Measurements from ENCODE around the gene SSR1. TPM values are rescaled to one million over a fixed set of nuclear protein-coding genes. Genes with fewer than 3 reads are reported as not detected.
"Not testable (repeated sequence)": the region's sequence is repeated elsewhere in the genome, so short reads cannot be mapped to it uniquely, and the experiment has no call there.

Gene SSR1
- total RNA-seq, 3 donors from 2014 or later (not counting 1 experiment from before 2014, with no cell fraction given): 82.8 to 97.6 (median 93.1) TPM

- no peaks in the 10 kb centered on the region for H3K27me3 Mint-ChIP-seq (ENCODE audit: low read depth in 2 of 2)
- ATAC-seq: no peak
- Histone ChIP-seq H3K4me3 (ENCODE audit: low read length) (no peak overlapping the region), H3K27ac (ENCODE audit: low read length) (no peak overlapping the region), H3K4me1 (ENCODE audit: control insufficient read depth, insufficient read depth, low read length) (peaks cover 15% of the 10 kb centered on the region), H3K9me3 (ENCODE audit: control insufficient read depth, insufficient read depth, low read length) (no peaks in the 10 kb centered on the region), H3K27me3 (ENCODE audit: control insufficient read depth, insufficient read depth, low read length) (no peaks in the 10 kb centered on the region), H3K36me3 (ENCODE audit: control insufficient read depth, insufficient read depth, low read length) (peaks cover 21% of the 10 kb centered on the region)
- DNase-seq: peak in 1 of 2 donors; percentile 16
- peaks cover 16 to 18% of the 10 kb centered on the region in 2 donors for H3K4me1 Mint-ChIP-seq
- intact Hi-C loops (cut with micrococcal nuclease): no loop called here
- no peaks in the 10 kb centered on the region for H3K9me3 Mint-ChIP-seq
- peak overlapping the region; percentile 57 to 79 for H3K27ac Mint-ChIP-seq
- peaks cover 3% of the 10 kb centered on the region for H3K36me3 Mint-ChIP-seq
- WGBS (ENCODE audit: insufficient coverage): 36% methylated on average over 10 of the region's 10 CpGs
- no peak overlapping the region for H3K4me3 Mint-ChIP-seq
- no peak for TF ChIP-seq CTCF (IDR thresholded peaks at IDR 0.05)
Observed at GRCh38 chr6:7282097-7282906, 30.7 kb downstream of the SSR1 start.

GRCh38 chr6:7276199-7276524 is 36.8 kb downstream of the SSR1 start:
- no peak overlapping the region for H3K4me3 Mint-ChIP-seq
- peaks cover 7 to 11% of the 10 kb centered on the region in 2 donors for H3K4me1 Mint-ChIP-seq
- 57% methylated on average over 7 of the region's 7 CpGs for WGBS (ENCODE audit: insufficient coverage)

GRCh38 chr6:7274525-7274924 is 38.5 kb downstream of the SSR1 start:
- not testable (repeated sequence) for H3K27me3 Mint-ChIP-seq (ENCODE audit: low read depth in 2 of 2)

More at GRCh38 chr6:7276199-7276524, 36.8 kb downstream of the SSR1 start:
- Histone ChIP-seq H3K27me3 (ENCODE audit: control insufficient read depth, insufficient read depth, low read length) (no peaks in the 10 kb centered on the region), H3K36me3 (ENCODE audit: control insufficient read depth, insufficient read depth, low read length) (no peaks in the 10 kb centered on the region), H3K4me3 (ENCODE audit: low read length) (no peak overlapping the region), H3K9me3 (ENCODE audit: control insufficient read depth, insufficient read depth, low read length) (no peaks in the 10 kb centered on the region), H3K4me1 (ENCODE audit: control insufficient read depth, insufficient read depth, low read length) (peaks cover 9% of the 10 kb centered on the region), H3K27ac (ENCODE audit: low read length) (no peak overlapping the region)
- TF ChIP-seq CTCF (IDR thresholded peaks at IDR 0.05): no peak
- no peaks in the 10 kb centered on the region for H3K36me3 Mint-ChIP-seq
- H3K9me3 Mint-ChIP-seq: no peaks in the 10 kb centered on the region
- H3K27me3 Mint-ChIP-seq (ENCODE audit: low read depth in 2 of 2): no peaks in the 10 kb centered on the region
- no peak overlapping the region for H3K27ac Mint-ChIP-seq
- intact Hi-C loops (cut with micrococcal nuclease): loop anchor here (2.0 kb wide), 1 partner anchor 63 kb away; no protein-coding TSS in a partner anchor
- no peak for DNase-seq
- no peak for ATAC-seq

GRCh38 chr6:7273709-7274108 is 39.3 kb downstream of the SSR1 start:
- H3K4me1 ChIP-seq (ENCODE audit: control insufficient read depth, insufficient read depth, low read length): peaks cover 7% of the 10 kb centered on the region
- no peak for TF ChIP-seq CTCF (IDR thresholded peaks at IDR 0.05)
- Mint-ChIP-seq H3K27ac (no peak overlapping the region), H3K36me3 (no peaks in the 10 kb centered on the region), H3K9me3 (no peaks in the 10 kb centered on the region), H3K27me3 (ENCODE audit: low read depth in 2 of 2) (no peaks in the 10 kb centered on the region), H3K4me1 (peaks cover 7% of the 10 kb centered on the region in 2 donors), H3K4me3 (no peak overlapping the region)
- ATAC-seq (no peak), DNase-seq (no peak)
- WGBS (ENCODE audit: insufficient coverage): 76% methylated on average over 9 of the region's 10 CpGs
- intact Hi-C loops (cut with micrococcal nuclease): no loop called here
- no peaks in the 10 kb centered on the region for H3K36me3 ChIP-seq (ENCODE audit: control insufficient read depth, insufficient read depth, low read length)
- no peaks in the 10 kb centered on the region for H3K9me3 ChIP-seq (ENCODE audit: control insufficient read depth, insufficient read depth, low read length)
- no peak overlapping the region for H3K27ac ChIP-seq (ENCODE audit: low read length)
- no peaks in the 10 kb centered on the region for H3K27me3 ChIP-seq (ENCODE audit: control insufficient read depth, insufficient read depth, low read length)
- no peak overlapping the region for H3K4me3 ChIP-seq (ENCODE audit: low read length)

More at GRCh38 chr6:7274525-7274924, 38.5 kb downstream of the SSR1 start:
- H3K9me3 ChIP-seq (ENCODE audit: control insufficient read depth, insufficient read depth, low read length); H3K27ac ChIP-seq (ENCODE audit: low read length); H3K27ac Mint-ChIP-seq; H3K36me3 Mint-ChIP-seq; intact Hi-C loops (cut with micrococcal nuclease); H3K9me3 Mint-ChIP-seq; H3K4me1 Mint-ChIP-seq; H3K27me3 ChIP-seq (ENCODE audit: control insufficient read depth, insufficient read depth, low read length); DNase-seq; ATAC-seq; H3K36me3 ChIP-seq (ENCODE audit: control insufficient read depth, insufficient read depth, low read length); H3K4me3 ChIP-seq (ENCODE audit: low read length); H3K4me1 ChIP-seq (ENCODE audit: control insufficient read depth, insufficient read depth, low read length); H3K4me3 Mint-ChIP-seq: not testable (repeated sequence)
- 97% methylated on average over 8 of the region's 8 CpGs for WGBS (ENCODE audit: insufficient coverage)

Measured in natural killer cell (primary cell).